ENCODE measurements around the gene PTPN21.
A peak's percentile ranks its signal among the peaks of the same experiment; 100 is the strongest.

- no peak for TF ChIP-seq CTCF (IDR thresholded peaks at IDR 0.05)
- TF ChIP-seq POLR2AphosphoS5 (IDR thresholded peaks at IDR 0.05) = peak; percentile 5
Measured at GRCh38 chr14:88553886-88554456, 836 bp downstream of the PTPN21 start.
